NB4 (cell line): ENCODE measurements around the gene RAB40C.

Source experiments
- DNase-seq: peaks from one replicate; pipeline ENCODE4 v3.0.0; 2010; ENCODE audit warnings: low read depth
- H3K4me3 ChIP-seq: one replicate; pipeline ENCODE4 v1.5.1; 2011; ENCODE audit warnings: mild to moderate bottlenecking, low read depth, low read length, moderate library complexity
- CTCF ChIP-seq: IDR thresholded peaks from one replicate; pipeline ENCODE4 v1.5.1; 2012; ENCODE audit warnings: low read depth, low read length
- MAX ChIP-seq: IDR thresholded peaks from 2 replicates; pipeline ENCODE4 v1.6.1; 2011; ENCODE audit warnings: low read depth, low read length
- MYC ChIP-seq: IDR thresholded peaks from 2 replicates; pipeline ENCODE4 v1.6.1; 2011; ENCODE audit warnings: low read depth, low read length
- POLR2A ChIP-seq: IDR thresholded peaks from 2 replicates; pipeline ENCODE4 v1.6.1; 2011; ENCODE audit warnings: mild to moderate bottlenecking; ENCODE audit not compliant: insufficient read length; ENCODE audit errors: extremely low read depth

The RAB40C gene

GRCh38 chr16:670485-671352 lies 80.9 kb downstream of the RAB40C start:
- no peak for DNase-seq
- H3K4me3 ChIP-seq, result no peak overlapping the region
- TF ChIP-seq POLR2A (no peak), MAX (no peak), CTCF (no peak), MYC (no peak)

GRCh38 chr16:671353-672131 lies 81.7 kb downstream of the RAB40C start:
- DNase-seq, result no peak
- TF ChIP-seq CTCF (no peak), POLR2A (no peak), MYC (no peak), MAX (no peak)
- H3K4me3 ChIP-seq, result no peak overlapping the region

GRCh38 chr16:672371-672770 lies 82.5 kb downstream of the RAB40C start:
- TF ChIP-seq CTCF, result no peak
- no peak for TF ChIP-seq MAX
- TF ChIP-seq MYC, result no peak
- no peak for TF ChIP-seq POLR2A
- no peak for DNase-seq
- H3K4me3 ChIP-seq, result no peak overlapping the region

- no peak for DNase-seq
- TF ChIP-seq CTCF (no peak), MAX (no peak), POLR2A (no peak), MYC (no peak)
- H3K4me3 ChIP-seq, result no peak overlapping the region
Observed at GRCh38 chr16:672851-673250, 83.0 kb downstream of the RAB40C start.

- DNase-seq, result no peak
- TF ChIP-seq POLR2A, result no peak
- TF ChIP-seq MYC, result no peak
- TF ChIP-seq CTCF, result no peak
- TF ChIP-seq MAX, result no peak
- no peak overlapping the region for H3K4me3 ChIP-seq
Observed at GRCh38 chr16:673399-673991, 83.6 kb downstream of the RAB40C start.
